ENCODE measurements around the gene UNC13D. TPM values are rescaled to one million over a fixed set of nuclear protein-coding genes. Genes with fewer than 3 reads are reported as not detected.

Gene UNC13D
- total and polyA plus RNA-seq, 9 of the 15 experiments (the other 6 are each of a cell fraction or from before 2014, with no cell fraction given) = 0.86 to 244 (median 69.2) TPM

- TF ChIP-seq MAFG (tag; conservative IDR thresholded peaks at IDR 0.05) (no peak), STAT6 (CRISPR knock-in tag; IDR thresholded peaks at IDR 0.05) (no peak), ZBTB33 (CRISPR knock-in tag; IDR thresholded peaks at IDR 0.05) (0 out of 2 replicates have a peak, but pooled peaks have one; percentile 30), ZNF740 (CRISPR knock-in tag; IDR thresholded peaks at IDR 0.05) (no peak), ZNF740 (tag; IDR thresholded peaks at IDR 0.05) (no peak), TEAD2 (tag; IDR thresholded peaks at IDR 0.05) (no peak), GTF3C2 (IDR thresholded peaks at IDR 0.05; ENCODE audit: borderline replicate concordance, extremely low read depth, insufficient read length) (no peak), STAT5B (CRISPR knock-in tag; IDR thresholded peaks at IDR 0.05) (no peak), CREB5 (CRISPR knock-in tag; IDR thresholded peaks at IDR 0.05) (no peak)
- DNase-seq (ENCODE audit: extremely low read depth in 1 of 4, low spot score in 3 of 4) (no peak), FAIRE-seq (no peak), ATAC-seq (no peak)
- Histone ChIP-seq H3K27me3 (ENCODE audit: control insufficient read depth in 2 of 2, insufficient read depth in 2 of 2, low read length in 2 of 2) (no peaks in the 10 kb centered on the region), H3K36me3 (ENCODE audit: control insufficient read depth, insufficient read depth, low read length) (peaks cover 10% of the 10 kb centered on the region; the same call in 1 of the 3 replicates), H3K27ac (ENCODE audit: extremely low read depth, low read depth, low read length) (no peak overlapping the region; the same call in 2 of the 3 replicates), H4K20me1 (replicated peaks; ENCODE audit: control insufficient read depth, insufficient read depth, low read length) (no peaks in the 10 kb centered on the region), H3K4me3 (no peak overlapping the region), H3K9ac (ENCODE audit: insufficient read depth in 1 of 2, low read depth in 2 of 2, low read length in 2 of 2) (no peak overlapping the region), H3K4me1 (replicated peaks in 1 of 2; ENCODE audit: control insufficient read depth in 2 of 2, insufficient read depth in 2 of 2, low read length in 2 of 2) (peaks cover 3 to 21% of the 10 kb centered on the region in 2 experiments; a peak in 4 of 5 replicates), H2AFZ (ENCODE audit: low read depth, low read length) (no peak overlapping the region), H3K79me2 (ENCODE audit: control insufficient read depth, insufficient read depth, low read length) (no peaks in the 10 kb centered on the region), H3K9me3 (replicated peaks; ENCODE audit: control insufficient read depth, insufficient read depth, low read depth, low read length) (no peaks in the 10 kb centered on the region), H3K4me2 (ENCODE audit: insufficient read depth, low read length) (0 out of 2 replicates have a peak overlapping the region, but pooled peaks have one; percentile 11), H3K9me1 (ENCODE audit: control insufficient read depth, insufficient read depth, low read length) (no peaks in the 10 kb centered on the region)
- in situ Hi-C loops (cut with MboI) (no loop called here), intact Hi-C loops (cut with micrococcal nuclease) (no loop called here)
- CTCF ChIA-PET (ENCODE audit: low intra/inter-chr PET ratio) = no interaction called here
- no TSS peak for BruUV-seq (replicated peaks)
- 77% methylated on average over 8 of the region's 8 CpGs for WGBS (ENCODE audit: insufficient coverage, low coverage, missing lambda C conversion rate)
- POLR2A ChIA-PET = interaction anchor here (15.9 kb wide), 1 partner anchor 9 kb away, joined by 169 read pairs; the partner anchor contains the start of gene TRIM47
These were observed 41.2 kb upstream of the UNC13D start for GRCh38 chr17:75885431-75885830.
